ENCODE measurements around the gene PLEKHG5. TPM values are rescaled to one million over a fixed set of nuclear protein-coding genes. Genes with fewer than 3 reads are reported as not detected.

The PLEKHG5 gene
- total and polyA plus RNA-seq, 7 experiments from 2014 or later = 2.0 to 15.6 (median 9.6) TPM; not detected in 1

DNA sequence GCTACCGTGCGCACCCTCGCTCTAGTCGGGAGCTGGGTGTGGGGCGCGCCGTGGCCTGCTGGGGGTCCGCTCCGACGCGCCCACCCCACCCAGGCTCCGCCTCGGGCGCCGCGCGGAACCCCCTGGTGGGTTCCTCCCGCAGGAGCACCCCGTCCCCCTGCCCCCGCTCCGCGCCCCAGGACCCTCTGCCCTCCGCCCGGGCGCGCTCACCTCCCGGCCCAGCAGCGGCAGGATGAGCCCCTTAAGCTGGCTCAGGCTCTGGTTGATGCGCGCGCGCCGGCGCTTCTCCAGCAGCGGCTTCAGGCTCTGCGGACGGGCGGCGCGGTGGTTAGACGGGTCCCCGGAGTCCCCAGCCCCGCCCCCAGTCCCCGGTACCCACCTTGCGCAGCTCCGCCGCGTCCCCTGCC is 72.1 kb downstream of the PLEKHG5 start:
- ATAC-seq = no peak
- peaks cover 5 to 34% of the 10 kb centered on the region in 2 donors for H3K27me3 ChIP-seq (ENCODE audit: control insufficient read depth in 2 of 2, insufficient read depth in 2 of 2, low read length in 2 of 2)

GRCh38 chr1:6418668-6419396 is 72.6 kb downstream of the PLEKHG5 start:
- Mint-ChIP-seq H3K36me3 (no peaks in the 10 kb centered on the region), H3K4me1 (peaks cover 3 to 18% (median 9%) of the 10 kb centered on the region in 7 donors), H3K4me3 (peak overlapping the region in 7 of 10 donors; percentile 25 to 77 (median 65)), H3K9me3 (no peaks in the 10 kb centered on the region), H3K27me3 (peaks cover 51 to 80% (median 57%) of the 10 kb centered on the region in 5 donors), H3K27ac (no peak overlapping the region)
- H3K4me1 ChIP-seq (ENCODE audit: control insufficient read depth in 2 of 2, insufficient read depth in 2 of 2, low read length in 2 of 2) = peaks cover 11 to 20% of the 10 kb centered on the region in 2 donors
- CTCF ChIA-PET = interaction anchor here (0.6 kb wide), 1 partner anchor 66 kb away, joined by 3 read pairs; no protein-coding TSS in a partner anchor
- H3K27me3 ChIP-seq (ENCODE audit: control insufficient read depth in 2 of 2, insufficient read depth in 2 of 2, low read length in 2 of 2) = peaks cover 5 to 35% of the 10 kb centered on the region in 2 donors
- no peak for ATAC-seq
- H3K27ac ChIP-seq (ENCODE audit: low read depth, low read length) = no peak overlapping the region
- intact Hi-C loops (cut with micrococcal nuclease) = no loop called here
- no peak for DNase-seq
- no peaks in the 10 kb centered on the region for H3K9me3 ChIP-seq (ENCODE audit: control insufficient read depth in 2 of 3, low read length in 3 of 3)
- no peak overlapping the region for H3K4me3 ChIP-seq (ENCODE audit: low read length)
- POLR2A ChIA-PET = interaction anchor here (1.4 kb wide), 1 partner anchor 14 kb away, joined by 3 read pairs; no protein-coding TSS in a partner anchor
- H3K36me3 ChIP-seq (ENCODE audit: control insufficient read depth in 2 of 3, insufficient read depth in 3 of 3, low read length in 3 of 3) = no peaks in the 10 kb centered on the region

More for the DNA sequence above, 72.1 kb downstream of the PLEKHG5 start:
- intact Hi-C loops (cut with micrococcal nuclease) = no loop called here
- Mint-ChIP-seq H3K4me3 (peak overlapping the region in 6 of 10 donors; percentile 25 to 77 (median 66)), H3K9me3 (no peaks in the 10 kb centered on the region), H3K27me3 (peaks cover 52 to 81% (median 59%) of the 10 kb centered on the region in 5 donors), H3K36me3 (no peaks in the 10 kb centered on the region), H3K27ac (no peak overlapping the region), H3K4me1 (peaks cover 2 to 21% (median 13%) of the 10 kb centered on the region in 7 donors)
- H3K9me3 ChIP-seq (ENCODE audit: control insufficient read depth in 2 of 3, low read length in 3 of 3) = no peaks in the 10 kb centered on the region
- ChIA-PET CTCF (interaction anchor here (0.6 to 4.8 kb wide), 2 partner anchors 19 to 67 kb away, joined by 3 to 44 read pairs; no protein-coding TSS in a partner anchor), POLR2A (interaction anchor here (1.4 kb wide), 1 partner anchor 14 kb away, joined by 3 read pairs; no protein-coding TSS in a partner anchor)
- H3K4me1 ChIP-seq (ENCODE audit: control insufficient read depth in 2 of 2, insufficient read depth in 2 of 2, low read length in 2 of 2) = peaks cover 15 to 26% of the 10 kb centered on the region in 2 donors
- H3K36me3 ChIP-seq (ENCODE audit: control insufficient read depth in 2 of 3, insufficient read depth in 3 of 3, low read length in 3 of 3) = no peaks in the 10 kb centered on the region
- no peak overlapping the region for H3K27ac ChIP-seq (ENCODE audit: low read depth, low read length)
- DNase-seq = no peak
- no peak overlapping the region for H3K4me3 ChIP-seq (ENCODE audit: low read length)

GRCh38 chr1:6417961-6418667 is 73.4 kb downstream of the PLEKHG5 start:
- H3K4me3 Mint-ChIP-seq = peak overlapping the region in 2 of 10 donors; percentile 7 to 77
- POLR2A ChIA-PET = interaction anchor here (0.5 kb wide), 2 partner anchors 177 to 469 kb away, joined by 3 read pairs; no protein-coding TSS in a partner anchor
- intact Hi-C loops (cut with micrococcal nuclease) = no loop called here

More at GRCh38 chr1:6417961-6418667, 73.4 kb downstream of the PLEKHG5 start:
- H3K4me3 ChIP-seq (ENCODE audit: low read length) = no peak overlapping the region
- H3K9me3 Mint-ChIP-seq = no peaks in the 10 kb centered on the region
- H3K27me3 Mint-ChIP-seq = peaks cover 49 to 80% (median 56%) of the 10 kb centered on the region in 5 donors
- peaks cover 5 to 31% of the 10 kb centered on the region in 2 donors for H3K27me3 ChIP-seq (ENCODE audit: control insufficient read depth in 2 of 2, insufficient read depth in 2 of 2, low read length in 2 of 2)
- no peaks in the 10 kb centered on the region for H3K36me3 ChIP-seq (ENCODE audit: control insufficient read depth in 2 of 3, insufficient read depth in 3 of 3, low read length in 3 of 3)
- no peaks in the 10 kb centered on the region for H3K36me3 Mint-ChIP-seq
- H3K27ac ChIP-seq (ENCODE audit: low read depth, low read length) = no peak overlapping the region
- no peak for DNase-seq
- no peak for ATAC-seq
- CTCF ChIA-PET = no interaction called here
- no peak overlapping the region for H3K27ac Mint-ChIP-seq
- H3K4me1 ChIP-seq (ENCODE audit: control insufficient read depth in 2 of 2, insufficient read depth in 2 of 2, low read length in 2 of 2) = peaks cover 4 to 14% of the 10 kb centered on the region in 2 donors
- H3K4me1 Mint-ChIP-seq = peaks cover 3 to 17% (median 7%) of the 10 kb centered on the region in 7 donors
- H3K9me3 ChIP-seq (ENCODE audit: control insufficient read depth in 2 of 3, low read length in 3 of 3) = no peaks in the 10 kb centered on the region

Small RNAs within 50 kb of the gene (microRNA-seq; reads per million reads assigned to microRNA genes)
- not detected for gene MIR4252 (ENCODE audit: borderline microRNAs expressed)

Other genes with a start within 250 kb of the PLEKHG5 start
- gene HES3, start 247.5 kb downstream of the PLEKHG5 start, total RNA-seq = not detected
- gene HES3, start 247.5 kb downstream of the PLEKHG5 start, polyA plus RNA-seq = not detected
- gene GPR153, start 230.6 kb downstream of the PLEKHG5 start, total RNA-seq = 1 to 10 TPM in 2 of 5 experiments, under 1 TPM in 3; 0.27 to 2.9 (median 0.59) TPM
- gene GPR153, start 230.6 kb downstream of the PLEKHG5 start, polyA plus RNA-seq = not detected
- gene ACOT7, start 97.9 kb downstream of the PLEKHG5 start, total RNA-seq = 10 to 100 TPM in 1 of 5 experiments, 1 to 10 TPM in 4; 2.5 to 75.6 (median 3.4) TPM
- 1 to 10 TPM; 4.9 to 6.2 TPM for gene ACOT7, start 97.9 kb downstream of the PLEKHG5 start, polyA plus RNA-seq
- under 1 TPM in 1 of 5 experiments, not detected in 4; 0.56 TPM for gene HES2, start 71.7 kb downstream of the PLEKHG5 start, total RNA-seq
- gene HES2, start 71.7 kb downstream of the PLEKHG5 start, polyA plus RNA-seq = not detected
- 1 to 10 TPM in 4 of 5 experiments, under 1 TPM in 1; 0.85 to 2.9 (median 2.3) TPM for gene ESPN, start 66.9 kb downstream of the PLEKHG5 start, total RNA-seq
- gene ESPN, start 66.9 kb downstream of the PLEKHG5 start, polyA plus RNA-seq = under 1 TPM; 0.40 to 0.60 TPM
- gene TNFRSF25, start 25.5 kb downstream of the PLEKHG5 start, total RNA-seq = 100 to 1,000 TPM; 151 to 352 (median 179) TPM
- 10 to 100 TPM; 17.3 to 40.5 TPM for gene TNFRSF25, start 25.5 kb downstream of the PLEKHG5 start, polyA plus RNA-seq
- gene NOL9, start 62.8 kb upstream of the PLEKHG5 start, total RNA-seq = 10 to 100 TPM; 54.2 to 80.6 (median 73.8) TPM
- 10 to 100 TPM; 13.4 to 29.8 TPM for gene NOL9, start 62.8 kb upstream of the PLEKHG5 start, polyA plus RNA-seq
- gene TAS1R1, start 63.6 kb upstream of the PLEKHG5 start, total RNA-seq = not detected
- not detected for gene TAS1R1, start 63.6 kb upstream of the PLEKHG5 start, polyA plus RNA-seq
- 10 to 100 TPM; 39.1 to 70.4 (median 62.2) TPM for gene ZBTB48, start 88.3 kb upstream of the PLEKHG5 start, total RNA-seq
- gene ZBTB48, start 88.3 kb upstream of the PLEKHG5 start, polyA plus RNA-seq = 10 to 100 TPM; 18.5 to 27.9 TPM
- gene KLHL21, start 111.2 kb upstream of the PLEKHG5 start, total RNA-seq = 10 to 100 TPM; 25.2 to 58.1 (median 33.0) TPM
- 10 to 100 TPM; 17.2 to 31.1 TPM for gene KLHL21, start 111.2 kb upstream of the PLEKHG5 start, polyA plus RNA-seq
- gene PHF13, start 122.1 kb upstream of the PLEKHG5 start, total RNA-seq = 10 to 100 TPM in 3 of 5 experiments, 1 to 10 TPM in 2; 7.7 to 14.3 (median 12.2) TPM
- gene PHF13, start 122.1 kb upstream of the PLEKHG5 start, polyA plus RNA-seq = 1 to 10 TPM; 4.4 to 6.3 TPM
- gene THAP3, start 133.2 kb upstream of the PLEKHG5 start, total RNA-seq = 10 to 100 TPM; 14.1 to 30.5 (median 20.3) TPM
- 10 to 100 TPM; 18.7 to 31.8 TPM for gene THAP3, start 133.2 kb upstream of the PLEKHG5 start, polyA plus RNA-seq
- gene DNAJC11, start 210.1 kb upstream of the PLEKHG5 start, total RNA-seq = 10 to 100 TPM; 37.2 to 49.7 (median 44.0) TPM
- gene DNAJC11, start 210.1 kb upstream of the PLEKHG5 start, polyA plus RNA-seq = 10 to 100 TPM; 19.2 to 22.3 TPM